ENCODE measurements around the gene GRIK3. TPM values are rescaled to one million over a fixed set of nuclear protein-coding genes. Genes with fewer than 3 reads are reported as not detected.

The GRIK3 gene
- total and polyA plus RNA-seq, 2 experiments from 2014 or later = 0.31 to 2.9 TPM

DNA sequence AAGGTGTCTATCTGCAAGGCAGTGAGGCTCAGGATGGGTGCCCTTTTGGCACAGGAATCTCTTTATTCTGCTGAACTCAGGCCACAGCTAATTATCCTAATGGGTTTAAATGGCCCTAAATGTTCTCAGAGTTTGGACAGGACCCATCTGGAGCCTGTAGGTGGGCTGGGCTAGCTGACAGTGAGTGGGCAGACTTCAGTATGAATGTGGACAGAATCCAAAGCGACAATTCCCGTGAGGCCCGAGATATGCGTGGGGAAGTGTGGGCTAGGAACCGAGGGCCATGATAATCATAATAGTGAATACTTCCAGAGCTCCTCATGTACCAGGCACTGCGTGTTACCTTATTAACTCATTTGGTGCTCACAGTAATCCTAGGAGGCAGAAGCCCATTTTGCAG is 165.3 kb downstream of the GRIK3 start:
- H3K27ac Mint-ChIP-seq = no peak overlapping the region
- TF ChIP-seq JUNB (IDR thresholded peaks at IDR 0.05; ENCODE audit: unreplicated experiment) (no peak), ZNF114 (CRISPR knock-in tag; IDR thresholded peaks at IDR 0.05) (no peak), NANOG (IDR thresholded peaks at IDR 0.05; ENCODE audit: borderline replicate concordance) (no peak), EZH2phosphoT487 (IDR thresholded peaks at IDR 0.05; ENCODE audit: unreplicated experiment) (no peak), EZH2 (IDR thresholded peaks at IDR 0.05; ENCODE audit: low read depth, unreplicated experiment) (no peak), POLR2AphosphoS5 (IDR thresholded peaks at IDR 0.05; ENCODE audit: low read depth) (no peak), CREB1 (CRISPR knock-in tag; IDR thresholded peaks at IDR 0.05; ENCODE audit: low read depth) (no peak), STAT1 (IDR thresholded peaks at IDR 0.05; ENCODE audit: unreplicated experiment) (no peak), ZNF331 (CRISPR knock-in tag; IDR thresholded peaks at IDR 0.05; ENCODE audit: low read depth) (no peak)
- TF ChIP-seq, protein P1, sequence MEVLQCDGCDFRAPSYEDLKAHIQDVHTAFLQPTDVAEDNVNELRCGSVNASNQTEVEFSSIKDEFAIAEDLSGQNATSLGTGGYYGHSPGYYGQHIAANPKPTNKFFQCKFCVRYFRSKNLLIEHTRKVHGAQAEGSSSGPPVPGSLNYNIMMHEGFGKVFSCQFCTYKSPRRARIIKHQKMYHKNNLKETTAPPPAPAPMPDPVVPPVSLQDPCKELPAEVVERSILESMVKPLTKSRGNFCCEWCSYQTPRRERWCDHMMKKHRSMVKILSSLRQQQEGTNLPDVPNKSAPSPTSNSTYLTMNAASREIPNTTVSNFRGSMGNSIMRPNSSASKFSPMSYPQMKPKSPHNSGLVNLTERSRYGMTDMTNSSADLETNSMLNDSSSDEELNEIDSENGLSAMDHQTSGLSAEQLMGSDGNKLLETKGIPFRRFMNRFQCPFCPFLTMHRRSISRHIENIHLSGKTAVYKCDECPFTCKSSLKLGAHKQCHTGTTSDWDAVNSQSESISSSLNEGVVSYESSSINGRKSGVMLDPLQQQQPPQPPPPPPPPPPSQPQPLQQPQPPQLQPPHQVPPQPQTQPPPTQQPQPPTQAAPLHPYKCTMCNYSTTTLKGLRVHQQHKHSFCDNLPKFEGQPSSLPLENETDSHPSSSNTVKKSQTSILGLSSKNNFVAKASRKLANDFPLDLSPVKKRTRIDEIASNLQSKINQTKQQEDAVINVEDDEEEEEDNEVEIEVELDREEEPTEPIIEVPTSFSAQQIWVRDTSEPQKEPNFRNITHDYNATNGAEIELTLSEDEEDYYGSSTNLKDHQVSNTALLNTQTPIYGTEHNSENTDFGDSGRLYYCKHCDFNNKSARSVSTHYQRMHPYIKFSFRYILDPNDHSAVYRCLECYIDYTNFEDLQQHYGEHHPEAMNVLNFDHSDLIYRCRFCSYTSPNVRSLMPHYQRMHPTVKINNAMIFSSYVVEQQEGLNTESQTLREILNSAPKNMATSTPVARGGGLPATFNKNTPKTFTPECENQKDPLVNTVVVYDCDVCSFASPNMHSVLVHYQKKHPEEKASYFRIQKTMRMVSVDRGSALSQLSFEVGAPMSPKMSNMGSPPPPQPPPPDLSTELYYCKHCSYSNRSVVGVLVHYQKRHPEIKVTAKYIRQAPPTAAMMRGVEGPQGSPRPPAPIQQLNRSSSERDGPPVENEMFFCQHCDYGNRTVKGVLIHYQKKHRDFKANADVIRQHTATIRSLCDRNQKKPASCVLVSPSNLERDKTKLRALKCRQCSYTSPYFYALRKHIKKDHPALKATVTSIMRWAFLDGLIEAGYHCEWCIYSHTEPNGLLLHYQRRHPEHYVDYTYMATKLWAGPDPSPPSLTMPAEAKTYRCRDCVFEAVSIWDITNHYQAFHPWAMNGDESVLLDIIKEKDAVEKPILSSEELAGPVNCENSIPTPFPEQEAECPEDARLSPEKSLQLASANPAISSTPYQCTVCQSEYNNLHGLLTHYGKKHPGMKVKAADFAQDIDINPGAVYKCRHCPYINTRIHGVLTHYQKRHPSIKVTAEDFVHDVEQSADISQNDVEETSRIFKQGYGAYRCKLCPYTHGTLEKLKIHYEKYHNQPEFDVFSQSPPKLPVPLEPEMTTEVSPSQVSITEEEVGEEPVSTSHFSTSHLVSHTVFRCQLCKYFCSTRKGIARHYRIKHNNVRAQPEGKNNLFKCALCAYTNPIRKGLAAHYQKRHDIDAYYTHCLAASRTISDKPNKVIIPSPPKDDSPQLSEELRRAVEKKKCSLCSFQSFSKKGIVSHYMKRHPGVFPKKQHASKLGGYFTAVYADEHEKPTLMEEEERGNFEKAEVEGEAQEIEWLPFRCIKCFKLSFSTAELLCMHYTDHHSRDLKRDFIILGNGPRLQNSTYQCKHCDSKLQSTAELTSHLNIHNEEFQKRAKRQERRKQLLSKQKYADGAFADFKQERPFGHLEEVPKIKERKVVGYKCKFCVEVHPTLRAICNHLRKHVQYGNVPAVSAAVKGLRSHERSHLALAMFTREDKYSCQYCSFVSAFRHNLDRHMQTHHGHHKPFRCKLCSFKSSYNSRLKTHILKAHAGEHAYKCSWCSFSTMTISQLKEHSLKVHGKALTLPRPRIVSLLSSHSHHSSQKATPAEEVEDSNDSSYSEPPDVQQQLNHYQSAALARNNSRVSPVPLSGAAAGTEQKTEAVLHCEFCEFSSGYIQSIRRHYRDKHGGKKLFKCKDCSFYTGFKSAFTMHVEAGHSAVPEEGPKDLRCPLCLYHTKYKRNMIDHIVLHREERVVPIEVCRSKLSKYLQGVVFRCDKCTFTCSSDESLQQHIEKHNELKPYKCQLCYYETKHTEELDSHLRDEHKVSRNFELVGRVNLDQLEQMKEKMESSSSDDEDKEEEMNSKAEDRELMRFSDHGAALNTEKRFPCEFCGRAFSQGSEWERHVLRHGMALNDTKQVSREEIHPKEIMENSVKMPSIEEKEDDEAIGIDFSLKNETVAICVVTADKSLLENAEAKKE (CRISPR knock-in tag; IDR thresholded peaks at IDR 0.05) = no peak
- TF ChIP-seq, protein P2, sequence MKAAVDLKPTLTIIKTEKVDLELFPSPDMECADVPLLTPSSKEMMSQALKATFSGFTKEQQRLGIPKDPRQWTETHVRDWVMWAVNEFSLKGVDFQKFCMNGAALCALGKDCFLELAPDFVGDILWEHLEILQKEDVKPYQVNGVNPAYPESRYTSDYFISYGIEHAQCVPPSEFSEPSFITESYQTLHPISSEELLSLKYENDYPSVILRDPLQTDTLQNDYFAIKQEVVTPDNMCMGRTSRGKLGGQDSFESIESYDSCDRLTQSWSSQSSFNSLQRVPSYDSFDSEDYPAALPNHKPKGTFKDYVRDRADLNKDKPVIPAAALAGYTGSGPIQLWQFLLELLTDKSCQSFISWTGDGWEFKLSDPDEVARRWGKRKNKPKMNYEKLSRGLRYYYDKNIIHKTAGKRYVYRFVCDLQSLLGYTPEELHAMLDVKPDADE (IDR thresholded peaks at IDR 0.05) = no peak
- TF ChIP-seq, protein P3, sequence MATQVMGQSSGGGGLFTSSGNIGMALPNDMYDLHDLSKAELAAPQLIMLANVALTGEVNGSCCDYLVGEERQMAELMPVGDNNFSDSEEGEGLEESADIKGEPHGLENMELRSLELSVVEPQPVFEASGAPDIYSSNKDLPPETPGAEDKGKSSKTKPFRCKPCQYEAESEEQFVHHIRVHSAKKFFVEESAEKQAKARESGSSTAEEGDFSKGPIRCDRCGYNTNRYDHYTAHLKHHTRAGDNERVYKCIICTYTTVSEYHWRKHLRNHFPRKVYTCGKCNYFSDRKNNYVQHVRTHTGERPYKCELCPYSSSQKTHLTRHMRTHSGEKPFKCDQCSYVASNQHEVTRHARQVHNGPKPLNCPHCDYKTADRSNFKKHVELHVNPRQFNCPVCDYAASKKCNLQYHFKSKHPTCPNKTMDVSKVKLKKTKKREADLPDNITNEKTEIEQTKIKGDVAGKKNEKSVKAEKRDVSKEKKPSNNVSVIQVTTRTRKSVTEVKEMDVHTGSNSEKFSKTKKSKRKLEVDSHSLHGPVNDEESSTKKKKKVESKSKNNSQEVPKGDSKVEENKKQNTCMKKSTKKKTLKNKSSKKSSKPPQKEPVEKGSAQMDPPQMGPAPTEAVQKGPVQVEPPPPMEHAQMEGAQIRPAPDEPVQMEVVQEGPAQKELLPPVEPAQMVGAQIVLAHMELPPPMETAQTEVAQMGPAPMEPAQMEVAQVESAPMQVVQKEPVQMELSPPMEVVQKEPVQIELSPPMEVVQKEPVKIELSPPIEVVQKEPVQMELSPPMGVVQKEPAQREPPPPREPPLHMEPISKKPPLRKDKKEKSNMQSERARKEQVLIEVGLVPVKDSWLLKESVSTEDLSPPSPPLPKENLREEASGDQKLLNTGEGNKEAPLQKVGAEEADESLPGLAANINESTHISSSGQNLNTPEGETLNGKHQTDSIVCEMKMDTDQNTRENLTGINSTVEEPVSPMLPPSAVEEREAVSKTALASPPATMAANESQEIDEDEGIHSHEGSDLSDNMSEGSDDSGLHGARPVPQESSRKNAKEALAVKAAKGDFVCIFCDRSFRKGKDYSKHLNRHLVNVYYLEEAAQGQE (IDR thresholded peaks at IDR 0.05; ENCODE audit: unreplicated experiment) = no peak
- TF ChIP-seq, protein P4, sequence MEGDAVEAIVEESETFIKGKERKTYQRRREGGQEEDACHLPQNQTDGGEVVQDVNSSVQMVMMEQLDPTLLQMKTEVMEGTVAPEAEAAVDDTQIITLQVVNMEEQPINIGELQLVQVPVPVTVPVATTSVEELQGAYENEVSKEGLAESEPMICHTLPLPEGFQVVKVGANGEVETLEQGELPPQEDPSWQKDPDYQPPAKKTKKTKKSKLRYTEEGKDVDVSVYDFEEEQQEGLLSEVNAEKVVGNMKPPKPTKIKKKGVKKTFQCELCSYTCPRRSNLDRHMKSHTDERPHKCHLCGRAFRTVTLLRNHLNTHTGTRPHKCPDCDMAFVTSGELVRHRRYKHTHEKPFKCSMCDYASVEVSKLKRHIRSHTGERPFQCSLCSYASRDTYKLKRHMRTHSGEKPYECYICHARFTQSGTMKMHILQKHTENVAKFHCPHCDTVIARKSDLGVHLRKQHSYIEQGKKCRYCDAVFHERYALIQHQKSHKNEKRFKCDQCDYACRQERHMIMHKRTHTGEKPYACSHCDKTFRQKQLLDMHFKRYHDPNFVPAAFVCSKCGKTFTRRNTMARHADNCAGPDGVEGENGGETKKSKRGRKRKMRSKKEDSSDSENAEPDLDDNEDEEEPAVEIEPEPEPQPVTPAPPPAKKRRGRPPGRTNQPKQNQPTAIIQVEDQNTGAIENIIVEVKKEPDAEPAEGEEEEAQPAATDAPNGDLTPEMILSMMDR (conservative IDR thresholded peaks at IDR 0.05; ENCODE audit: low read depth in 2 of 2) = no peak
- H3K27me3 Mint-ChIP-seq (ENCODE audit: insufficient read depth, low read depth, poor library complexity) = peaks cover 11% of the 10 kb centered on the region
- no peaks in the 10 kb centered on the region for H3K9me3 Mint-ChIP-seq
- no peak overlapping the region for H3K4me3 Mint-ChIP-seq
- Histone ChIP-seq H3K9me2 (ENCODE audit: insufficient read depth) (no peaks in the 10 kb centered on the region), H3K27ac (ENCODE audit: low read depth) (no peak overlapping the region), H3K27me3 (ENCODE audit: insufficient read depth) (no peaks in the 10 kb centered on the region), H3K36me3 (ENCODE audit: insufficient read depth) (no peaks in the 10 kb centered on the region), H3K4me2 (no peak overlapping the region), H3K79me2 (replicated peaks; ENCODE audit: insufficient read depth) (no peaks in the 10 kb centered on the region), H3F3A (replicated peaks; ENCODE audit: low read depth) (no peaks in the 10 kb centered on the region), H2AFZ (no peak overlapping the region), H4K20me1 (replicated peaks; ENCODE audit: insufficient read depth) (no peaks in the 10 kb centered on the region), H3K4me3 (no peak overlapping the region), H3K4me1 (ENCODE audit: insufficient read depth) (no peaks in the 10 kb centered on the region)
- no peaks in the 10 kb centered on the region for H3K36me3 Mint-ChIP-seq (ENCODE audit: low read depth)
- H3K4me1 Mint-ChIP-seq = peaks cover 8% of the 10 kb centered on the region; the same call in 2 of the 3 replicates
- DNase-seq (ENCODE audit: low spot score) (no peak), ATAC-seq (no peak)
